HG03571 (cell line): ENCODE results near the gene FBXW5.

Experiments used
- ATAC-seq: cut with Tn5 transposase; IDR thresholded peaks from one replicate; pipeline ENCODE4 v1.9.1; 2021; ENCODE audit not compliant: unreplicated experiment

Gene FBXW5

GRCh38 chr9:136978073-136978864, 33.7 kb upstream of the FBXW5 start:
- no peak for ATAC-seq

- ATAC-seq = no peak
Measured at GRCh38 chr9:136977649-136978072, 33.1 kb upstream of the FBXW5 start.

GRCh38 chr9:136977223-136977622, 32.7 kb upstream of the FBXW5 start, which contains the start of gene PTGDS:
TSS of gene PTGDS (plus strand) at chr9:136977504. CDS start at chr9:136977579, 75 bp downstream.
- no peak for ATAC-seq

- ATAC-seq = no peak
Measured at GRCh38 chr9:136975644-136976043, 31.1 kb upstream of the FBXW5 start.

GRCh38 chr9:136974817-136975535, 30.4 kb upstream of the FBXW5 start:
- ATAC-seq = no peak

GRCh38 chr9:136973618-136974617, 29.4 kb upstream of the FBXW5 start:
- ATAC-seq = no peak

GRCh38 chr9:136972743-136973142, 28.2 kb upstream of the FBXW5 start:
- ATAC-seq = no peak

- ATAC-seq = no peak
Measured at GRCh38 chr9:136972335-136972734, 27.8 kb upstream of the FBXW5 start.

- no peak for ATAC-seq
Measured at GRCh38 chr9:136971746-136972145, 27.2 kb upstream of the FBXW5 start.

GRCh38 chr9:136970361-136970760, 25.8 kb upstream of the FBXW5 start:
- ATAC-seq = no peak

GRCh38 chr9:136969774-136970173, 25.2 kb upstream of the FBXW5 start:
- ATAC-seq = no peak

GRCh38 chr9:136969150-136969549, 24.6 kb upstream of the FBXW5 start:
- ATAC-seq = no peak

GRCh38 chr9:136968333-136969127, 24.0 kb upstream of the FBXW5 start:
- ATAC-seq = no peak

GRCh38 chr9:136965771-136966484, 21.4 kb upstream of the FBXW5 start:
- ATAC-seq = no peak

GRCh38 chr9:136964833-136965422, 20.4 kb upstream of the FBXW5 start:
- no peak for ATAC-seq

- ATAC-seq = no peak
Measured at GRCh38 chr9:136964171-136964689, 19.7 kb upstream of the FBXW5 start.

GRCh38 chr9:136963751-136964150, 19.2 kb upstream of the FBXW5 start:
- no peak for ATAC-seq

- no peak for ATAC-seq
Measured at GRCh38 chr9:136963341-136963740, 18.8 kb upstream of the FBXW5 start.

GRCh38 chr9:136962701-136963248, 18.2 kb upstream of the FBXW5 start:
- no peak for ATAC-seq
